ENCODE results near the gene SERHL2. TPM values are rescaled to one million over a fixed set of nuclear protein-coding genes. Genes with fewer than 3 reads are reported as not detected.
A peak's percentile ranks its signal among the peaks of the same experiment; 100 is the strongest.
"Not testable (repeated sequence)": the region's sequence is repeated elsewhere in the genome, so short reads cannot be mapped to it uniquely, and the experiment has no call there.

SERHL2 gene
- polyA plus RNA-seq, 1 donor: 8.2 TPM

- DNase-seq: not testable (repeated sequence)
These were observed 20.7 kb downstream of the SERHL2 start for GRCh38 chr22:42574468-42574867.

GRCh38 chr22:42575996-42576574 lies 22.3 kb downstream of the SERHL2 start:
- DNase-seq: not testable (repeated sequence)

GRCh38 chr22:42577141-42577540 lies 23.4 kb downstream of the SERHL2 start:
- DNase-seq: not testable (repeated sequence)

GRCh38 chr22:42577623-42578240 lies 24.0 kb downstream of the SERHL2 start:
- no peak for DNase-seq

GRCh38 chr22:42580040-42580439 lies 26.3 kb downstream of the SERHL2 start:
- not testable (repeated sequence) for DNase-seq

GRCh38 chr22:42581194-42581761 lies 27.5 kb downstream of the SERHL2 start:
- DNase-seq: not testable (repeated sequence)

- DNase-seq: peak; percentile 77
These were observed 28.3 kb downstream of the SERHL2 start for GRCh38 chr22:42581762-42582716.

GRCh38 chr22:42582987-42583386 lies 29.2 kb downstream of the SERHL2 start:
- DNase-seq: no peak

GRCh38 chr22:42584364-42584940 lies 30.7 kb downstream of the SERHL2 start:
- DNase-seq: no peak

- DNase-seq: no peak
These were observed 31.3 kb downstream of the SERHL2 start for GRCh38 chr22:42585096-42585495.

- no peak for DNase-seq
These were observed 32.6 kb downstream of the SERHL2 start for GRCh38 chr22:42586381-42586780.

- DNase-seq: no peak
These were observed 33.9 kb downstream of the SERHL2 start for GRCh38 chr22:42587588-42588175.

GRCh38 chr22:42591987-42592386 lies 38.2 kb downstream of the SERHL2 start:
- no peak for DNase-seq

GRCh38 chr22:42595434-42595833 lies 41.7 kb downstream of the SERHL2 start:
- DNase-seq: no peak

GRCh38 chr22:42596336-42596735 lies 42.6 kb downstream of the SERHL2 start:
- no peak for DNase-seq

- DNase-seq: no peak
These were observed 43.2 kb downstream of the SERHL2 start for GRCh38 chr22:42596863-42597530.

- DNase-seq: no peak
These were observed 48.2 kb downstream of the SERHL2 start for GRCh38 chr22:42601879-42602465.

- no peak for DNase-seq
These were observed 48.7 kb downstream of the SERHL2 start for GRCh38 chr22:42602470-42602869.

- DNase-seq: no peak
These were observed 49.7 kb downstream of the SERHL2 start for GRCh38 chr22:42603427-42603826.

GRCh38 chr22:42604403-42604802 lies 50.6 kb downstream of the SERHL2 start:
- DNase-seq: no peak

- DNase-seq: not testable (repeated sequence)
These were observed 53.9 kb downstream of the SERHL2 start for GRCh38 chr22:42607641-42608040.

Data from left kidney (tissue), 2 donors.